ENCODE data around the gene MTOR. TPM values are rescaled to one million over a fixed set of nuclear protein-coding genes. Genes with fewer than 3 reads are reported as not detected.
"Not testable (repeated sequence)": the region's sequence is repeated elsewhere in the genome, so short reads cannot be mapped to it uniquely, and the experiment has no call there.

The MTOR gene
- total RNA-seq, 1 donor from 2014 or later, result 55.8 TPM

- Histone ChIP-seq H3K4me3 (no peak overlapping the region), H3F3A (ENCODE audit: low read depth) (peaks cover 12% of the 10 kb centered on the region), H2AFZ (replicated peaks) (no peak overlapping the region), H4K20me1 (ENCODE audit: low read depth) (peaks cover 16% of the 10 kb centered on the region), H3K27ac (no peak overlapping the region), H3K27me3 (no peaks in the 10 kb centered on the region), H3K4me1 (peaks cover 19% of the 10 kb centered on the region), H3K9ac (no peak overlapping the region), H3K4me2 (no peak overlapping the region), H3K79me2 (ENCODE audit: low read depth) (no peaks in the 10 kb centered on the region), H3K36me3 (peaks cover 5% of the 10 kb centered on the region), H3K9me3 (ENCODE audit: low read depth) (no peaks in the 10 kb centered on the region)
- no peak overlapping the region for H3K27ac Mint-ChIP-seq
- peaks cover 8% of the 10 kb centered on the region for H3K36me3 Mint-ChIP-seq
- DNase-seq (ENCODE audit: low spot score), result no peak
- no peaks in the 10 kb centered on the region for H3K9me3 Mint-ChIP-seq
- no peaks in the 10 kb centered on the region for H3K4me1 Mint-ChIP-seq
- TF ChIP-seq EZH2 (IDR thresholded peaks at IDR 0.05) (no peak), EZH2phosphoT487 (IDR thresholded peaks at IDR 0.05) (no peak), CTCF (IDR thresholded peaks at IDR 0.05) (no peak)
- no peak overlapping the region for H3K4me3 Mint-ChIP-seq
- peaks cover 7% of the 10 kb centered on the region for H3K27me3 Mint-ChIP-seq (ENCODE audit: insufficient read depth, low read depth)
Measured at GRCh38 chr1:11182884-11183283, 79.5 kb downstream of the MTOR start.

- H3K4me3 Mint-ChIP-seq, result no peak overlapping the region
- peaks cover 27% of the 10 kb centered on the region for H4K20me1 ChIP-seq (ENCODE audit: low read depth)
- no peaks in the 10 kb centered on the region for H3K27me3 ChIP-seq
- H3K27ac Mint-ChIP-seq, result no peak overlapping the region
- no peak overlapping the region for H3K4me3 ChIP-seq
- H2AFZ ChIP-seq (replicated peaks), result no peak overlapping the region
- no peak overlapping the region for H3K27ac ChIP-seq
- H3K9me3 Mint-ChIP-seq, result no peaks in the 10 kb centered on the region
- H3K4me1 ChIP-seq, result peaks cover 25% of the 10 kb centered on the region
- H3K4me2 ChIP-seq, result no peak overlapping the region
- H3K9ac ChIP-seq, result no peak overlapping the region
- DNase-seq (ENCODE audit: low spot score), result no peak
- H3K27me3 Mint-ChIP-seq (ENCODE audit: insufficient read depth, low read depth), result peaks cover 4% of the 10 kb centered on the region
- H3F3A ChIP-seq (ENCODE audit: low read depth), result peaks cover 13% of the 10 kb centered on the region
- no peaks in the 10 kb centered on the region for H3K79me2 ChIP-seq (ENCODE audit: low read depth)
- H3K4me1 Mint-ChIP-seq, result peaks cover 2% of the 10 kb centered on the region
- H3K36me3 Mint-ChIP-seq, result peaks cover 8% of the 10 kb centered on the region
- TF ChIP-seq EZH2 (IDR thresholded peaks at IDR 0.05) (no peak), CTCF (IDR thresholded peaks at IDR 0.05) (no peak), EZH2phosphoT487 (IDR thresholded peaks at IDR 0.05) (no peak)
- H3K36me3 ChIP-seq, result peaks cover 5% of the 10 kb centered on the region
- H3K9me3 ChIP-seq (ENCODE audit: low read depth), result no peaks in the 10 kb centered on the region
Measured at GRCh38 chr1:11180342-11180744, 82.0 kb downstream of the MTOR start.

DNA sequence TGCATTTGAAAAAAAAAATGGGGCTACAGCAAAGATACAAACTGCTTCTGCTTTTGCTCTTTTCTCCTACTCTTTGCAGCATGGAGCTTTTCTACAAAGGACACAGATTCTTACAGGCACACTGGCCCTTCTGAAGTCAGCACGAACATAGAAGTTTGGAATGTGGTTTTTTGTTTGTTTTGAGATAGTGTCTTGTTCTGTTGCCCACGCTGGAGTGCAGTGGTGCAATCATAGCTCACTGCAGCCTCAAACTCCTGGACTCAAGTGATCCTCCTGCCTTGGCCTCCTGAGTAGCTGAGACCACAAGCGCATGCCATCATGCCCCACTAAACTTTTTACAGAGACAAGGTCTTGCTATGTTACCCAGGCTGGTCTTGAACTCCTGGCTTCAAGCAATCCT is 82.6 kb downstream of the MTOR start:
- not testable (repeated sequence) for H3K27me3 Mint-ChIP-seq (ENCODE audit: insufficient read depth, low read depth); H3K4me3 Mint-ChIP-seq; DNase-seq (ENCODE audit: low spot score); H3K79me2 ChIP-seq (ENCODE audit: low read depth); H3K27me3 ChIP-seq; H3K27ac Mint-ChIP-seq; H2AFZ ChIP-seq (replicated peaks); H3K9me3 Mint-ChIP-seq; H3K9ac ChIP-seq; H3K4me1 Mint-ChIP-seq; H3K4me3 ChIP-seq; H3K36me3 Mint-ChIP-seq; H3K36me3 ChIP-seq; H3K4me2 ChIP-seq; H3K9me3 ChIP-seq (ENCODE audit: low read depth)
- H4K20me1 ChIP-seq (ENCODE audit: low read depth), result peaks cover 33% of the 10 kb centered on the region
- peaks cover 30% of the 10 kb centered on the region for H3K4me1 ChIP-seq
- peaks cover 13% of the 10 kb centered on the region for H3F3A ChIP-seq (ENCODE audit: low read depth)
- H3K27ac ChIP-seq, result peak overlapping the region; percentile 21

GRCh38 chr1:11179125-11179524 is 83.2 kb downstream of the MTOR start:
- H3K4me2 ChIP-seq, result no peak overlapping the region
- H3K9ac ChIP-seq, result no peak overlapping the region
- Mint-ChIP-seq H3K27ac (no peak overlapping the region), H3K27me3 (ENCODE audit: insufficient read depth, low read depth) (peaks cover 4% of the 10 kb centered on the region), H3K36me3 (peaks cover 6% of the 10 kb centered on the region), H3K4me1 (peaks cover 12% of the 10 kb centered on the region), H3K4me3 (no peak overlapping the region), H3K9me3 (no peaks in the 10 kb centered on the region)
- no peak overlapping the region for H2AFZ ChIP-seq (replicated peaks)
- H4K20me1 ChIP-seq (ENCODE audit: low read depth), result peaks cover 38% of the 10 kb centered on the region
- peaks cover 13% of the 10 kb centered on the region for H3F3A ChIP-seq (ENCODE audit: low read depth)
- TF ChIP-seq EZH2 (IDR thresholded peaks at IDR 0.05) (no peak), CTCF (IDR thresholded peaks at IDR 0.05) (no peak), EZH2phosphoT487 (IDR thresholded peaks at IDR 0.05) (no peak)
- peaks cover 36% of the 10 kb centered on the region for H3K4me1 ChIP-seq
- no peaks in the 10 kb centered on the region for H3K9me3 ChIP-seq (ENCODE audit: low read depth)
- H3K27me3 ChIP-seq, result no peaks in the 10 kb centered on the region
- H3K36me3 ChIP-seq, result peaks cover 5% of the 10 kb centered on the region
- H3K79me2 ChIP-seq (ENCODE audit: low read depth), result no peaks in the 10 kb centered on the region
- H3K4me3 ChIP-seq, result no peak overlapping the region
- peak overlapping the region; percentile 80 for H3K27ac ChIP-seq
- DNase-seq (ENCODE audit: low spot score), result no peak

Data from neural progenitor cell (in vitro differentiated cells).